Midbrain (tissue), 1 donor: ENCODE results near the gene TLX1.

Experiments used
- DNase-seq: peaks from one replicate; lab custom pipeline; 2025; lab: John Stamatoyannopoulos, UW

The TLX1 gene

DNA sequence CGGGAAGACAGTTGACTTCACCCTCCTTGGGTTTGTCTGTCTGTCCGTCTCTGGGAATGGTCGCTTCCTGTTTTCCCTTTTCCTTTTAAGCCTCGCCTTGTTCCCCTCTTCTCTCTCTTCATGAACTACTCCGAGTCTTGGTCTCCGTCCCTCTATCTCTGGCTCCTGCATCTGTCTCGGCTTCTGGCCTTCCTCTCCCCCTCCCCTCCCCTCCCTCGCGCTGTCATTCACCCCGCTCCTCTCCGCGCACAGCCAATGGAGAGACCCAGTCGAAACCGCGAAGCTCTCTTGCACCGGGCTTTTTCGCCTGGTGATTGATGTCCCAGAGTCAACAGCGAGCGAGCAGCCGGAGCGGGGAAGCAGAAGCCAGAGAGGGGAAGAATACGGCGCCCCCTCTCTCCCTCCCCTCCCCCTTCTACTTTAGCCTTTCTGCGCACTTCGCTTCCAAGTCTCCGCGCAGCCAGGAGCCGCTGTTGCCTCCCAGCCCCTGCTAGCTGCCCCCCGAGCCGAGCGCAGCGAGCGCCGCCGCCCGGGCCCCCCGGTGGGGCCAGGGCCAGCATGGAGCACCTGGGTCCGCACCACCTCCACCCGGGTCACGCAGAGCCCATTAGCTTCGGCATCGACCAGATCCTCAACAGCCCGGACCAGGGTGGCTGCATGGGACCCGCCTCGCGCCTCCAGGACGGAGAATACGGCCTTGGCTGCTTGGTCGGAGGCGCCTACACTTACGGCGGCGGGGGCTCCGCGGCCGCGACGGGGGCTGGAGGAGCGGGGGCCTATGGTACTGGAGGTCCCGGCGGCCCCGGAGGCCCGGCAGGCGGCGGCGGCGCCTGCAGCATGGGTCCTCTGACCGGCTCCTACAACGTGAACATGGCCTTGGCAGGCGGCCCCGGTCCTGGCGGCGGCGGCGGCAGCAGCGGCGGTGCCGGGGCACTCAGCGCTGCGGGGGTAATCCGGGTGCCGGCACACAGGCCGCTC is at the start of gene TLX1:
Gene TLX1 (plus strand): TSS at position 317 of the 978 bp plus-strand sequence. CDS start 242 bp downstream, at position 559.
- DNase-seq, result no peak

- no peak for DNase-seq
These were observed 45.3 kb upstream of the TLX1 start for GRCh38 chr10:101085846-101086245.

GRCh38 chr10:101087376-101087775 is 43.7 kb upstream of the TLX1 start:
- DNase-seq, result no peak

GRCh38 chr10:101087965-101088364 is 43.1 kb upstream of the TLX1 start:
- DNase-seq, result no peak

DNA sequence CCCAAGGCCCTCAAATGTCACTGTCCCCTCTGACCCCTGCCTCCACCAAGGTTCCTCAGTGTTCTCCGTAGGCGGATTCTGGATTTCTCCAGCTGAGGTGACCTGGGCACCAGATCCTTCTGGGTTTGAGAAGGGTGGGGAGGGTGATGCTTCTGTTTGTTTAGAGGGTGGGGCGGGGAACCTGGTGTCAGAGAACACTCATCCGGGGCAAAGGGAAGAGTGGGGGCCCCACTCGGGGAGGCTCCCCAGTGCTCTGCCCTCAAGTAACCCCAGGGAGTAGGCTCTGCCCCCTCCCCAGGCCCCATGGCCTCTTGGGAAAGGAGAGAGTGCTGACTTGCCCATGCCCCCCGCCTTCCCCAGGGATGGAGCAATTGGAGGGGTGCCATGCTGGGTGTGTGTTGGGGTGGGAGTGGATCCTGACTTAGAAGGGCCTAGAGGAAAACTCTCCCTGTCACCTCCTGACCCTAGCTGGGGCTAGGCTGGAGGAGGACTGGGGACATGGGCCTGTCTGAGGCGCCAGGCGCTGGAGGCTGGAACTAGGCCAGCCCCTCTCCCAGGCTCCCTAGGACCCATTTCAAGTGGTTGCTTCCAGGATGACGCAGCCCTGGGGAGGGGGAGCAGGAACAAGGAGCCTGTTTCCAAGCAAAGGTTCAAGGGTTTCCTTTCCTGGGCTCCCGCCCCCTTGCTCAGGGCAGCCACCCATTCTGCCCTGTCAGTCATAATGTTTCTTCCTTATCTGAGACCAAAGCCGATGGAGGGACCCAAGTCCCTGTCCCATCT is 41.4 kb upstream of the TLX1 start:
- no peak for DNase-seq

- DNase-seq, result no peak
These were observed 40.5 kb upstream of the TLX1 start for GRCh38 chr10:101090597-101090996.

DNA sequence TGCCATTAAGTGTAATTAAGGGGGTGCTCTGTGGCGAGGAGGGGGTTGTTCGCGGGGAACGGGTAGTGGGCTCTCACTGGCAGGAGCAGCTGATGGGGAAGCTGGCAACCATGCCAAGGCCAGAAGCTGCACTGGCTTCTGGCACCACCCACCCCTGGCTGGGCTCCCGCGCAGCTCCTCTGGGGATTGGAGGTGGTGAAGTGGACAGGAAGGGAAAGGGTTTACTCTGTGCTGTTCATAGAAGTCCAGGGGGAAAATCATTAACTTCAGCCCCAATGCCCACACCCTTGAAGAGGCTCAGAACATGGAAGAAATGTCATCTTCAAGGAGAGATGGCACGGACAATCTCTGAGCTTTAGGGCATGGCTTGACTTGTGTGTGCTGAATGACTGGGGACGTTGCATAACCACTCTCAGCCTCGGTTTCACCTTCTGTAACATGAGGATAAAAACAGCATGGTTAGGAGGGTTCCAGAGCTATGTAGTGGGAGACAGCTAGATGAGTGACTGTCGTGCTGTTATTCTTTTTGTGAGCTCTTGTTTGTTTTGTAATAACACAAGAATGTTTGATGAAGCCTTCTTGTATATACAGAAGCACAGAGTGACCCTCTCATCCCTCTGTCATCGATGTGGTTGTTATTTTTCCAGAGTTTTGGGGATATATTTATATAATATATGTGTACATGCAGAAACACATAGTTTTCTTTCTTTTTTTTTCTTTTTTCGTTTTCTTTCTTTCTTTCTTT is 39.4 kb upstream of the TLX1 start:
- DNase-seq, result no peak

GRCh38 chr10:101092881-101093354 is 38.2 kb upstream of the TLX1 start:
- no peak for DNase-seq

GRCh38 chr10:101094121-101094879 is 36.8 kb upstream of the TLX1 start:
- no peak for DNase-seq

- DNase-seq, result no peak
These were observed 36.1 kb upstream of the TLX1 start for GRCh38 chr10:101095004-101095403.

GRCh38 chr10:101095550-101096213 is 35.4 kb upstream of the TLX1 start:
- DNase-seq, result peak; percentile 32

DNA sequence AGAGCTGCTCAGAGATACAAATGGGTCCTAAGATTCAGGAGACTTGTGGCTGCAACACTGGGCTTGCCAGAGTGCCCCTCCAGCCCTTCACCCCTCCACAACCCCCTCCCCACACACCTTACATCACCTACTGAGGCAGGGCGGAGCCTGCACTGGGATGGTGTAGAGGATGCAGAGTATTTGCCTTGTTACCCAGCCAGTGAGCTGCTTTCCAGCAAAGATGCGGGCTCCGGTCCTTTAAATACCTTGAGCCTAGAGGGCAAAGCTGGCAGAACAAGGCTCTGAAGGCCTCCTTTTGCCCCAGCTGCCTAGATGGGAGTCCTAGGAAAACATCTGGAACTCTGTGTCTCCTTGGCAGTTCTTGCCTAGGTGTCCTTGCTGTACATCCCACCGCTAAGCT is 34.7 kb upstream of the TLX1 start:
- no peak for DNase-seq

- no peak for DNase-seq
These were observed 33.2 kb upstream of the TLX1 start for GRCh38 chr10:101097881-101098280.

DNA sequence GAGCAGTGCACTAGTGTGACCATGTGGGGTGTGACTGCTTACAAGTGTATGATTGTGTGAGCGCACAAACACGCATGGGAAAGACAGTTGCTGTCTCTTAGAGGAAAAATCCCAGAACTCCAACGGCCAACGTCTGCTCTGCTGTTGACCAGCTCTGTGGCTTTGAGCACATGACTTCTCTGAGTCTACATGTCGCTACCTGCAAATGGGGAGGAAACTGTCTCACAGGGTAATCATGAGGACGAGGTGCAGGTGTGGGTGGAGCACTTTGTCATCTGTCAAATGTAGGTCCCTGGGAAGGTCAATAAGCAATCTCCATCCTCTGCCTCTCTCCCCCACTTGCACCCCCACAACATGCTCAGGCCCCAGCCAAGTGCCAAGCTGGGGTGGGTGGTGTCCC is 31.2 kb upstream of the TLX1 start:
- DNase-seq, result no peak

GRCh38 chr10:101101372-101101881 is 29.7 kb upstream of the TLX1 start:
- no peak for DNase-seq

DNA sequence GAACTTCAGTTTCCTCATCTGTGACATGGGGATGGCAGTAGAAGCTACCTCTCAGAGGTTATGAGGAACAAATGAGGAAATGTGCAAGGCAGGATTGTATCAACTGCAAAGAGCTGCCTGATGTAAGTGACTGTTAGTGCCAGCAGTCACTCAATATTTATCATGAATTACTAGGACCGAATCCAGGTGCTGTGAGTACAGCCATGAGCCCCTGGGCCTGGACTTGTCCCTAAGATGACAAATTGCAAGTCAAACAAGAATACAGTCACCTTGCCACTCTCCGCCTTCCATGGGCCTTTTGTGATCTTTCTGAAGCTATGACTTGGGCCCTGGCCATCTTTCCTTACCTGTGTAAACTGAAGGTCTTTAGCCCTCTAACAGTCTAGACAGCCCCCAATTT is 27.7 kb upstream of the TLX1 start:
- no peak for DNase-seq

- no peak for DNase-seq
These were observed 24.7 kb upstream of the TLX1 start for GRCh38 chr10:101106351-101106750.

DNA sequence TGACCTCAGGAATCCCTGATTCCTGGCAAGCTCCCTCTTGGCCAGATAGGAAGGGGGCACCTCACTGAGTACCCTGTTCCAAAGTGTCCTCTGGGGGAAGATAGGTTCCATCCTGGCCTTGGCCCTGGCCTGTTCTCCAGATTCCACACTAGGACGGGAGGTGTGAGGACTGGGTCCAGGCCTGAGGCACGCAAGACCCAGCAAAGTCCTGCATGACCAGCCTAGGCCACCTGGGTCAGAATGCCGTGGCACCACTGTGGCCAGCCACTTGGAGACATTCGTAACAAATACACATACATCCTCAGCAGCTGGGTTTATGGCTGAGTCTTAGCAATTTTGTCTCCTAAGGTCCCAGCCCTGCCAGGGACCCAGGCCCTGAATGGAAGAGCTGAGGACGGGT is 23.3 kb upstream of the TLX1 start:
- no peak for DNase-seq

DNA sequence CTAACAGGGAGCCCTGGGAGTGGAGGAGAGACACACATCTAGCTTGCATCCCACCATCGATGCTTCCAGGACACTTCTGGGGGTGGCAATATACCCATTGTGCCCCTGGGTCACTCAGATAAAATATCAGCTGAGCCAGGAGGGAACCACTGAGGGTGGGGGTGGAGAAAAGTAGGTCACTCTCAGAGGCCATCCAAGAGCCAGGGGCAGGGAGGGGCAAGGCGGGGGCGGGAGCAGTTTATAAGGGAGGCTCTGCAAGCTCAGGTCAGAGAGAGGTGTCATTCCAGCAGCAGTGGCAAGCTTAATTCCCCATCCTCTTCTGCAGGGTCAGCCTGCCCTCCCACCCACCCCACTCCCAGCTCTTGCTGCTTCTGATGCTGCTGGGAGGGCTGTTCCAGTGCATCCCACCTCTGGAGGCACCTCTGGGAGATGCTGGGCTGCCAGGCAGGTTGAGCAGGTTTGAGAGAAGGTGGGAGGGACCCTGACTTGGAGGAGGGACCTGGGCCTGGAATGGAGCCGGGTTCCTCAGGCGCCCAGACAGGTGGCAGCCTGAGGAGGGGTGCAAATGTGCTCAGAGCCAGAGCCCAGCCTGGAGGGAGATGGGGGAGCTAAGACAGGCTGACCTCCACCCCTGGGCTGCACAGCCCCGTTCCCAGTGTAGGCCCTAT is 20.1 kb upstream of the TLX1 start:
- no peak for DNase-seq

- DNase-seq, result no peak
These were observed 19.6 kb upstream of the TLX1 start for GRCh38 chr10:101111547-101111946.
